Stimulated activated CD8-positive, alpha-beta memory T cell treated with anti-CD3 and anti-CD28 coated beads, Interleukin-12 subunit alpha, Interleukin-12 subunit beta, amount 100 ng/mL, for 24 hours (primary cell): ENCODE results near the gene MARCO.

Experiments used
- DNase-seq: peaks from one replicate; pipeline ENCODE4 v3.0.0-alpha.2; 2020; ENCODE audit errors: extremely low read depth

MARCO gene

DNA sequence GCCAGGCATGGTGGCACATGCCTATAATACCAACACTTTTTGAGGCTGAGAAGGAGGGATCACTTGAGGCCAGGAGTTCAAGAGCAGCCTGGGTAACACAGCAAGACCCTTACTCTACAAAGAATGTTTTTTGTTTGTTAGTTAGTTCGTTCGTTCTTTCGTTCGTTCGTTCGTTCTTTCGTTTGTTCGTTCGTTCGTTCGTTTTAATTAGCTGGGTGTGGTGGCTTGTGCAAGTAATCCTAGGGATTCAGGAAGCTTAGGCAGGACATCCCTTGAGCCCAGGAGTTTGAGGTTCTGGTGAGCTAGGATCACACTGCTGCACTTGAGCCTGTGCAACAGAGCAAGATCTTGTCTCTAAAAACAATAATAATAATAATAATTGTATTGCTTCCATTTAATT is 98.7 kb downstream of the MARCO start:
- no peak for DNase-seq
